NCI-H2081 (cell line): ENCODE measurements around the gene P3H4.

Source experiments
- DNase-seq, 2 experiments: peaks; one replicate each; lab custom pipeline; 2025; lab: John Stamatoyannopoulos, UW

The P3H4 gene

GRCh38 chr17:41821776-41822175 is 10.0 kb upstream of the P3H4 start:
- no peak for DNase-seq

- no peak for DNase-seq
Observed at GRCh38 chr17:41818024-41818423, 6.3 kb upstream of the P3H4 start.

- no peak for DNase-seq
Observed at GRCh38 chr17:41816637-41817320, 5.0 kb upstream of the P3H4 start.

GRCh38 chr17:41814195-41814594 is 2.4 kb upstream of the P3H4 start:
- DNase-seq: no peak

GRCh38 chr17:41813699-41814124 is 2.0 kb upstream of the P3H4 start:
- no peak for DNase-seq

- no peak for DNase-seq
Observed at GRCh38 chr17:41813152-41813680, 1.5 kb upstream of the P3H4 start.

- DNase-seq: peak; percentile 58 to 70
Observed at GRCh38 chr17:41812381-41813151, 817 bp upstream of the P3H4 start, which contains the start of gene FKBP10. Gene FKBP10, plus strand, starts transcription at chr17:41813004. Its CDS starts 31 bp downstream, at chr17:41813035.

GRCh38 chr17:41810659-41811548 is 845 bp downstream of the P3H4 start:
- no peak for DNase-seq

GRCh38 chr17:41806685-41807445 is 4.9 kb downstream of the P3H4 start:
- DNase-seq: no peak

- no peak for DNase-seq
Observed at GRCh38 chr17:41803049-41804020, 8.4 kb downstream of the P3H4 start.

GRCh38 chr17:41801374-41802271 is 10.1 kb downstream of the P3H4 start:
- peak; percentile 73 to 76 for DNase-seq

GRCh38 chr17:41800601-41801373 is 11.0 kb downstream of the P3H4 start:
- DNase-seq: peak in 1 of 2 experiments; percentile 38

- DNase-seq: no peak
Observed at GRCh38 chr17:41799366-41799765, 12.4 kb downstream of the P3H4 start.

- DNase-seq: no peak
Observed at GRCh38 chr17:41797377-41797776, 14.4 kb downstream of the P3H4 start.

- no peak for DNase-seq
Observed at GRCh38 chr17:41796121-41796895, 15.4 kb downstream of the P3H4 start.

- no peak for DNase-seq
Observed at GRCh38 chr17:41794540-41794975, 17.2 kb downstream of the P3H4 start.

GRCh38 chr17:41793784-41794539 is 17.8 kb downstream of the P3H4 start:
- no peak for DNase-seq
